ENCODE data around the gene HOXA3. TPM values are rescaled to one million over a fixed set of nuclear protein-coding genes. Genes with fewer than 3 reads are reported as not detected.

The HOXA3 gene
- total RNA-seq, 4 donors from 2014 or later = 5.5 to 19.9 (median 6.2) TPM

- Histone ChIP-seq H3K9me3 (no peaks in the 10 kb centered on the region), H3K4me1 (peaks cover 48% of the 10 kb centered on the region), H3K27ac (peak overlapping the region; percentile 52), H3K4me3 (peak overlapping the region; percentile 28), H3K36me3 (peaks cover 4% of the 10 kb centered on the region), H3K27me3 (no peaks in the 10 kb centered on the region)
- TF ChIP-seq POLR2AphosphoS5 (IDR thresholded peaks at IDR 0.05) = no peak
- no peak for TF ChIP-seq POLR2A (IDR thresholded peaks at IDR 0.05)
- no peak for TF ChIP-seq CTCF (IDR thresholded peaks at IDR 0.05)
- no peak for TF ChIP-seq EP300 (IDR thresholded peaks at IDR 0.05)
- peak; percentile 61 to 80 for DNase-seq (ENCODE audit: low spot score in 2 of 2)
- WGBS = 67% methylated on average over 41 of the region's 53 CpGs
These were observed 12.9 kb downstream of the HOXA3 start for GRCh38 chr7:27139334-27140125.

- H3K4me1 ChIP-seq = peaks cover 50% of the 10 kb centered on the region
- H3K27ac ChIP-seq = peak overlapping the region; percentile 52
- DNase-seq (ENCODE audit: low spot score in 2 of 2) = no peak
- H3K27me3 ChIP-seq = no peaks in the 10 kb centered on the region
- no peak for TF ChIP-seq POLR2AphosphoS5 (IDR thresholded peaks at IDR 0.05)
- no peak for TF ChIP-seq POLR2A (IDR thresholded peaks at IDR 0.05)
- TF ChIP-seq CTCF (IDR thresholded peaks at IDR 0.05) = no peak
- no peak for TF ChIP-seq EP300 (IDR thresholded peaks at IDR 0.05)
- no peaks in the 10 kb centered on the region for H3K9me3 ChIP-seq
- no peaks in the 10 kb centered on the region for H3K36me3 ChIP-seq
- peak overlapping the region; percentile 28 for H3K4me3 ChIP-seq
- WGBS = 78% methylated on average over 11 of the region's 11 CpGs
These were observed 13.4 kb downstream of the HOXA3 start for GRCh38 chr7:27138985-27139333.

GRCh38 chr7:27138472-27138871 lies 13.9 kb downstream of the HOXA3 start:
- WGBS = 95% methylated on average over 1 of the region's 1 CpG
- Histone ChIP-seq H3K27me3 (no peaks in the 10 kb centered on the region), H3K9me3 (no peaks in the 10 kb centered on the region), H3K4me1 (peaks cover 49% of the 10 kb centered on the region), H3K36me3 (no peaks in the 10 kb centered on the region), H3K4me3 (no peak overlapping the region), H3K27ac (peak overlapping the region; percentile 52)
- DNase-seq (ENCODE audit: low spot score in 2 of 2) = no peak
- TF ChIP-seq CTCF (IDR thresholded peaks at IDR 0.05) (no peak), POLR2AphosphoS5 (IDR thresholded peaks at IDR 0.05) (no peak), POLR2A (IDR thresholded peaks at IDR 0.05) (no peak), EP300 (IDR thresholded peaks at IDR 0.05) (no peak)

GRCh38 chr7:27137640-27138315 lies 14.6 kb downstream of the HOXA3 start:
- no peak for DNase-seq (ENCODE audit: low spot score in 2 of 2)
- Histone ChIP-seq H3K27me3 (no peaks in the 10 kb centered on the region), H3K4me3 (no peak overlapping the region), H3K9me3 (no peaks in the 10 kb centered on the region), H3K27ac (peak overlapping the region; percentile 52), H3K4me1 (peaks cover 49% of the 10 kb centered on the region), H3K36me3 (no peaks in the 10 kb centered on the region)
- TF ChIP-seq POLR2AphosphoS5 (IDR thresholded peaks at IDR 0.05) (no peak), EP300 (IDR thresholded peaks at IDR 0.05) (no peak), CTCF (IDR thresholded peaks at IDR 0.05) (no peak), POLR2A (IDR thresholded peaks at IDR 0.05) (no peak)
- 74% methylated on average over 2 of the region's 2 CpGs for WGBS

- no peaks in the 10 kb centered on the region for H3K27me3 ChIP-seq
- no peak overlapping the region for H3K27ac ChIP-seq
- no peaks in the 10 kb centered on the region for H3K36me3 ChIP-seq
These were observed 18.0 kb downstream of the HOXA3 start for GRCh38 chr7:27134392-27134791.

More at GRCh38 chr7:27134392-27134791, 18.0 kb downstream of the HOXA3 start:
- DNase-seq (ENCODE audit: low spot score in 2 of 2) = peak in 1 of 2 donors; percentile 67
- TF ChIP-seq CTCF (IDR thresholded peaks at IDR 0.05) = no peak
- TF ChIP-seq POLR2AphosphoS5 (IDR thresholded peaks at IDR 0.05) = peak in 1 of 3 donors; percentile 73
- Histone ChIP-seq H3K9me3 (no peaks in the 10 kb centered on the region), H3K4me1 (peaks cover 57% of the 10 kb centered on the region), H3K4me3 (no peak overlapping the region)
- WGBS = 26% methylated on average over 2 of the region's 2 CpGs
